ENCODE measurements around the gene TEDC2. TPM values are rescaled to one million over a fixed set of nuclear protein-coding genes. Genes with fewer than 3 reads are reported as not detected.

TEDC2 gene
- polyA plus RNA-seq, 2 of the 4 experiments (the other 2 are of a cell fraction), result 9.5 to 22.6 TPM

DNA sequence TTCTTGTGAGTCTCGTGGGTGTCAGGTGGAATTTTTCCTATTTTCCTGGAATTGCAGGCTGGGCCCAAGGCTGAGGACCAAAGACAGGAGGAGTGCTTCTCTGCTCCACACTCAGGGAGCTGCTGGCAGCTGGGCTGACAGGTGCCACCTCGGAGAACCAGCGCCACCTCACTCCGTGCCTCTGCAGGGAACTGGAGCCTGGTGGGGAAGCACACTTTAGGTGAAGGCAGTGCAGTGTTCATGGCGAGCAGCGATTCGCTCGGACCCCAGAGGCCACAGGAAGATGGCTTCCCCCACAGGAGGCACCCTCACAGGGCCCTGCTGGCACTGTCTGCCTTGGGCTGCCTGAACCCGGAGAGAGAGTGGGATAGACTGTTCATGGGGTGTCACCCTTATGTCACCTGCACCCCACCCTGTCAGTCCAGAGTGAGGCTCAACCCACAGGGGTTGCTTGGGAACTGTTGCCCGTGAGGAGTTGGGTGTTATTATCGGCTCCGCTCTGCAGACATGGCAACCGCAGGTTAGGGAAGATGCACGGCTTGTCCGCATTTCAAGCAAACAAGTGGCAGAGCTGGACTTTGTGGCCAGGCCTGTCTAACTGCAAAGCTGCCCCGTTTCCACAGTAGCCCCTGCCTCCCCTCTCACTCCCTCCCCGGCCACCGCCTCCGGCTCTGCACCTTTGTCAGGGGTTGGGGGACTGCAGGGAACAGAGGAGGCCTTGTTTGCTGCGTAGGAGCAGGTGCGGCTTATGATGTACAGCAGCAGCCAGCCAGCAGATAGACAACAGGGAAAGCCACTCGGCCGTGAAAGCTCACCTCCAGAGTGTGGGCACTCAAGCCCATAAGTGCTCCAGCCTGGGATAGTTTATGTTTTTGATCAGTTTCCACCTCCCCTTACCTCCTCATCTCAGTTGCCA lies 30.5 kb downstream of the TEDC2 start:
- WGBS (ENCODE audit: missing lambda C conversion rate), result 91% methylated on average over 22 of the region's 23 CpGs
- ATAC-seq, result no peak
- no peak for FAIRE-seq
- CTCF ChIA-PET, result interaction anchor here (1.2 to 13.5 kb wide), 2 partner anchors 8 to 10 kb away, joined by 4 to 98 read pairs; no protein-coding TSS in a partner anchor
- no peak overlapping the region for H3K4me2 ChIP-seq
- H3K27ac ChIP-seq, result no peak overlapping the region
- no peaks in the 10 kb centered on the region for H3K4me1 ChIP-seq
- no peaks in the 10 kb centered on the region for H3K9me3 ChIP-seq
- POLR2A ChIA-PET, result no interaction called here
- TF ChIP-seq NR3C1 (IDR thresholded peaks at IDR 0.05) (no peak), MYC (IDR thresholded peaks at IDR 0.05; ENCODE audit: borderline replicate concordance, low read length) (no peak), ZSCAN20 (CRISPR knock-in tag; IDR thresholded peaks at IDR 0.05) (no peak), RCOR1 (IDR thresholded peaks at IDR 0.05; ENCODE audit: low read depth, low read length) (no peak), PHF8 (IDR thresholded peaks at IDR 0.05; ENCODE audit: borderline replicate concordance, low read depth) (no peak), RNF2 (IDR thresholded peaks at IDR 0.05; ENCODE audit: borderline replicate concordance, low read depth) (no peak), EP300 (IDR thresholded peaks at IDR 0.05) (no peak), RARB (CRISPR knock-in tag; IDR thresholded peaks at IDR 0.05) (no peak), ESRRA (IDR thresholded peaks at IDR 0.05; ENCODE audit: borderline replicate concordance, low read length) (no peak)
- no peak overlapping the region for H3K4me3 ChIP-seq
- DNase-seq (ENCODE audit: low read depth in 1 of 2, low spot score in 1 of 2), result no peak

DNA sequence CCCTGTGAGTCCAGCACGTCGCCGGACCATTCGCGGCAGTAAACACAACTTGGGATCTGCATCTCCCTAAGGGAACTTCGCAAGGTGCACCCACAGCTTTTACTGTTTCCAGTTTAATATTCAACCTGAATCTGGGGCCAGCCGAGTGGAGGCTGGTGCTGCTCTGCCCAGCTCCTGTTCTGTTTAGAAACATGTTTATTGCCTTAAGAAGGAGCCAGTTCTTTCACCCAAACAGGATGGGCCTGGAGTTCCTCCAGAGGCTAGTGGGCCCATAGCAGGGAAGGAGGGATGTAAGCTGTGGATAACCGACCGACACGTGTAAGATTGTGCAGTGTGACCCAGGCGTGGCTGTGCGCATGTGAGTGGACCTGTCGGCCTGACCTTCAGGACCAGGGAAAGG lies 32.4 kb downstream of the TEDC2 start:
- Histone ChIP-seq H3K4me1 (peaks cover 4% of the 10 kb centered on the region), H3K27ac (no peak overlapping the region), H3K9me3 (no peaks in the 10 kb centered on the region), H3K4me3 (no peak overlapping the region), H3K4me2 (no peak overlapping the region)
- CTCF ChIA-PET, result interaction anchor here (1.6 to 13.5 kb wide), 2 partner anchors 8 to 152 kb away, joined by 4 to 98 read pairs; partner anchors contain the start of gene ABCA3
- TF ChIP-seq CBX8 (IDR thresholded peaks at IDR 0.05) (no peak), GATA3 (IDR thresholded peaks at IDR 0.05; ENCODE audit: borderline replicate concordance) (no peak)
- POLR2A ChIA-PET, result no interaction called here
- 87% methylated on average over 13 of the region's 13 CpGs for WGBS (ENCODE audit: missing lambda C conversion rate)
- FAIRE-seq (no peak), DNase-seq (ENCODE audit: low read depth in 1 of 2, low spot score in 1 of 2) (no peak), ATAC-seq (no peak)

GRCh38 chr16:2493605-2494004 lies 33.7 kb downstream of the TEDC2 start:
- ChIA-PET POLR2A (no interaction called here), CTCF (interaction anchor here (0.7 to 13.5 kb wide), 2 partner anchors 7 to 21 kb away, joined by 3 to 98 read pairs; no protein-coding TSS in a partner anchor)
- no peak overlapping the region for H3K4me3 ChIP-seq
- no peaks in the 10 kb centered on the region for H3K9me3 ChIP-seq
- no peak for FAIRE-seq
- TF ChIP-seq NR3C1 (IDR thresholded peaks at IDR 0.05) (no peak), FOSL2 (IDR thresholded peaks at IDR 0.05) (no peak), FOSL2 (CRISPR knock-in tag; IDR thresholded peaks at IDR 0.05) (no peak), SMC3 (IDR thresholded peaks at IDR 0.05) (no peak), RFX5 (IDR thresholded peaks at IDR 0.05) (no peak), MYC (IDR thresholded peaks at IDR 0.05; ENCODE audit: borderline replicate concordance, low read length) (no peak), RARB (CRISPR knock-in tag; IDR thresholded peaks at IDR 0.05) (no peak), NPAS2 (CRISPR knock-in tag; IDR thresholded peaks at IDR 0.05; ENCODE audit: borderline replicate concordance) (no peak), EHF (CRISPR knock-in tag; IDR thresholded peaks at IDR 0.05) (no peak), EP300 (IDR thresholded peaks at IDR 0.05) (no peak), CBX8 (IDR thresholded peaks at IDR 0.05) (no peak), HOXA7 (CRISPR knock-in tag; IDR thresholded peaks at IDR 0.05) (no peak), HDAC2 (IDR thresholded peaks at IDR 0.05) (no peak), GATA3 (IDR thresholded peaks at IDR 0.05; ENCODE audit: borderline replicate concordance) (no peak), PBX3 (IDR thresholded peaks at IDR 0.05) (no peak)
- TF ChIP-seq, protein P1, sequence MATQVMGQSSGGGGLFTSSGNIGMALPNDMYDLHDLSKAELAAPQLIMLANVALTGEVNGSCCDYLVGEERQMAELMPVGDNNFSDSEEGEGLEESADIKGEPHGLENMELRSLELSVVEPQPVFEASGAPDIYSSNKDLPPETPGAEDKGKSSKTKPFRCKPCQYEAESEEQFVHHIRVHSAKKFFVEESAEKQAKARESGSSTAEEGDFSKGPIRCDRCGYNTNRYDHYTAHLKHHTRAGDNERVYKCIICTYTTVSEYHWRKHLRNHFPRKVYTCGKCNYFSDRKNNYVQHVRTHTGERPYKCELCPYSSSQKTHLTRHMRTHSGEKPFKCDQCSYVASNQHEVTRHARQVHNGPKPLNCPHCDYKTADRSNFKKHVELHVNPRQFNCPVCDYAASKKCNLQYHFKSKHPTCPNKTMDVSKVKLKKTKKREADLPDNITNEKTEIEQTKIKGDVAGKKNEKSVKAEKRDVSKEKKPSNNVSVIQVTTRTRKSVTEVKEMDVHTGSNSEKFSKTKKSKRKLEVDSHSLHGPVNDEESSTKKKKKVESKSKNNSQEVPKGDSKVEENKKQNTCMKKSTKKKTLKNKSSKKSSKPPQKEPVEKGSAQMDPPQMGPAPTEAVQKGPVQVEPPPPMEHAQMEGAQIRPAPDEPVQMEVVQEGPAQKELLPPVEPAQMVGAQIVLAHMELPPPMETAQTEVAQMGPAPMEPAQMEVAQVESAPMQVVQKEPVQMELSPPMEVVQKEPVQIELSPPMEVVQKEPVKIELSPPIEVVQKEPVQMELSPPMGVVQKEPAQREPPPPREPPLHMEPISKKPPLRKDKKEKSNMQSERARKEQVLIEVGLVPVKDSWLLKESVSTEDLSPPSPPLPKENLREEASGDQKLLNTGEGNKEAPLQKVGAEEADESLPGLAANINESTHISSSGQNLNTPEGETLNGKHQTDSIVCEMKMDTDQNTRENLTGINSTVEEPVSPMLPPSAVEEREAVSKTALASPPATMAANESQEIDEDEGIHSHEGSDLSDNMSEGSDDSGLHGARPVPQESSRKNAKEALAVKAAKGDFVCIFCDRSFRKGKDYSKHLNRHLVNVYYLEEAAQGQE (IDR thresholded peaks at IDR 0.05), result no peak
- peaks cover 11% of the 10 kb centered on the region for H3K4me1 ChIP-seq
- ATAC-seq, result no peak
- H3K4me2 ChIP-seq, result no peak overlapping the region
- no peak overlapping the region for H3K27ac ChIP-seq
- WGBS (ENCODE audit: missing lambda C conversion rate), result 82% methylated on average over 6 of the region's 6 CpGs
- DNase-seq (ENCODE audit: low read depth in 1 of 2, low spot score in 1 of 2), result no peak
